Measurements from ENCODE around the gene COL20A1.
"Not testable (repeated sequence)": the region's sequence is repeated elsewhere in the genome, so short reads cannot be mapped to it uniquely, and the experiment has no call there.

COL20A1 gene

GRCh38 chr20:63321148-63321831 is 28.3 kb downstream of the COL20A1 start:
- DNase-seq, result no peak

GRCh38 chr20:63322146-63322932 is 29.4 kb downstream of the COL20A1 start:
- DNase-seq, result no peak

GRCh38 chr20:63322933-63323273 is 29.9 kb downstream of the COL20A1 start:
- DNase-seq, result no peak

GRCh38 chr20:63323357-63323981 is 30.5 kb downstream of the COL20A1 start:
- no peak for DNase-seq

GRCh38 chr20:63325021-63325471 is 32.1 kb downstream of the COL20A1 start:
- no peak for DNase-seq

- no peak for DNase-seq
These were observed 32.7 kb downstream of the COL20A1 start for GRCh38 chr20:63325554-63326313.

GRCh38 chr20:63326314-63327230 is 33.6 kb downstream of the COL20A1 start:
- no peak for DNase-seq

GRCh38 chr20:63327231-63327745 is 34.3 kb downstream of the COL20A1 start:
- DNase-seq, result no peak

GRCh38 chr20:63328026-63328700 is 35.2 kb downstream of the COL20A1 start:
- DNase-seq, result no peak

- no peak for DNase-seq
These were observed 35.8 kb downstream of the COL20A1 start for GRCh38 chr20:63328718-63329275.

- no peak for DNase-seq
These were observed 36.5 kb downstream of the COL20A1 start for GRCh38 chr20:63329331-63330083.

- DNase-seq, result no peak
These were observed 37.2 kb downstream of the COL20A1 start for GRCh38 chr20:63330084-63330760.

- DNase-seq, result no peak
These were observed 38.0 kb downstream of the COL20A1 start for GRCh38 chr20:63330940-63331339.

GRCh38 chr20:63331741-63332400 is 38.9 kb downstream of the COL20A1 start:
- no peak for DNase-seq

- no peak for DNase-seq
These were observed 39.7 kb downstream of the COL20A1 start for GRCh38 chr20:63332488-63333240.

GRCh38 chr20:63333241-63333836 is 40.4 kb downstream of the COL20A1 start:
- DNase-seq, result no peak

- DNase-seq, result no peak
These were observed 41.4 kb downstream of the COL20A1 start for GRCh38 chr20:63334356-63334755.

- not testable (repeated sequence) for DNase-seq
These were observed 42.1 kb downstream of the COL20A1 start for GRCh38 chr20:63335060-63335459.

All from activated CD4-positive, alpha-beta T cell treated with anti-CD3 and anti-CD28 coated beads, Interleukin-2, amount 50 U/mL, for 48 hours (primary cell).